Panc1 (cell line): ENCODE measurements around the gene TGM1. TPM values are rescaled to one million over a fixed set of nuclear protein-coding genes. Genes with fewer than 3 reads are reported as not detected.

ENCODE experiments used
- ATAC-seq: fragments of 200-7000 bp; cut with Tn5 transposase; 2 replicates; pipeline ENCODE4 v1.9.1; 2020; ENCODE audit warnings: mild to moderate bottlenecking, moderate library complexity
- BruUV-seq: library from RNA; stranded (reverse); fragments of 400-500 nt; replicated peaks from 2 replicates; lab custom pipeline; 2021; lab: Mats Ljungman, UMichigan
- CTCF ChIA-PET: fragments of 300-600 bp; sonication (Branson Sonifier 250); formaldehyde crosslinking; loops from one replicate; lab custom pipeline; 2022; ENCODE audit warnings: antibody characterized with exemption; lab: Charles Lee
- POLR2A ChIA-PET: fragments of 300-600 bp; sonication (Branson Sonifier 250); formaldehyde crosslinking; loops from one replicate; lab custom pipeline; 2022; ENCODE audit warnings: antibody characterized with exemption; lab: Charles Lee
- DNase-seq: peaks from one replicate; pipeline ENCODE4 v3.0.0-alpha.2; 2010; ENCODE audit warnings: low read depth, low spot score
- H3K27ac ChIP-seq: 2 replicates; pipeline ENCODE4 v1.5.1; 2011; ENCODE audit warnings: mild to moderate bottlenecking, low read length, inconsistent platforms
- H3K27me3 ChIP-seq: fragments of 200-500 bp; sonication (Bioruptor generic); 2 replicates; pipeline ENCODE4 v1.6.0; 2014; ENCODE audit warnings: low read length, inconsistent platforms; ENCODE audit not compliant: control insufficient read depth, insufficient read depth
- H3K36me3 ChIP-seq: fragments of 200-500 bp; sonication (Bioruptor generic); 2 replicates; pipeline ENCODE4 v1.5.1; 2014; ENCODE audit warnings: inconsistent platforms, mild to moderate bottlenecking, low read length, moderate library complexity; ENCODE audit not compliant: control insufficient read depth, insufficient read depth
- H3K4me1 ChIP-seq: 2 replicates; pipeline ENCODE4 v1.5.1; 2011; ENCODE audit warnings: inconsistent platforms, mild to moderate bottlenecking, low read length, moderate library complexity; ENCODE audit not compliant: control insufficient read depth, insufficient read depth
- H3K4me3 ChIP-seq, 2 experiments: 2 replicates each; pipeline ENCODE4 v1.5.1; 2011 to 2012; ENCODE audit warnings: low read depth in 2 of 2, low read length in 2 of 2, mild to moderate bottlenecking in 2 of 2, inconsistent platforms in 1 of 2, moderate library complexity in 1 of 2
- H3K9me3 ChIP-seq: fragments of 200-500 bp; sonication (Bioruptor generic); 2 replicates; pipeline ENCODE4 v1.5.1; 2014; ENCODE audit warnings: low read depth, mild to moderate bottlenecking, inconsistent platforms, low read length, moderate library complexity; ENCODE audit not compliant: control insufficient read depth, insufficient read depth
- POLR2AphosphoS5 ChIP-seq: IDR thresholded peaks from 2 replicates; pipeline ENCODE4 v1.6.1; 2012; ENCODE audit warnings: mild to moderate bottlenecking, low read depth, low read length, moderate library complexity
- SIN3A ChIP-seq: IDR thresholded peaks from 2 replicates; pipeline ENCODE4 v1.6.1; 2012; ENCODE audit warnings: low read depth, mild to moderate bottlenecking, low read length, moderate library complexity, borderline replicate concordance; ENCODE audit not compliant: insufficient read depth
- TCF7L2 ChIP-seq: IDR thresholded peaks from 2 replicates; pipeline ENCODE4 v1.6.1; 2011; ENCODE audit warnings: mild to moderate bottlenecking, low read depth, low read length, inconsistent platforms
- in situ Hi-C: cut with HindIII; loops from 2 replicates; pipeline ENCODE4 v1.10.0; 2016; ENCODE audit warnings: low sequenced_read_pairs, low pct_unique_long_range_greater_than_20kb
- intact Hi-C: fragments of 100-400 bp; cut with micrococcal nuclease; formaldehyde crosslinking; loops from one replicate; pipeline ENCODE4 v1.10.0; 2022; ENCODE audit not compliant: unreplicated experiment
- total RNA-seq: library from RNA; stranded (reverse); gene quantifications from one replicate; pipeline ENCODE4 v1.2.1, GENCODE V29; 2021; ENCODE audit not compliant: unreplicated experiment
- TF ChIP-seq, protein P1 (sequence below), 2 experiments: IDR thresholded peaks; 2 replicates each; pipeline ENCODE4 v1.6.1; 2011 to 2012; ENCODE audit warnings: low read depth in 2 of 2, control low read depth in 1 of 2, low read length in 1 of 2, mild to moderate bottlenecking in 1 of 2, moderate library complexity in 1 of 2; ENCODE audit not compliant: insufficient read depth in 1 of 2
- TF ChIP-seq, protein P2 (sequence below): fragments of 450-650 bp; IDR thresholded peaks from 2 replicates; pipeline ENCODE4 v1.5.1; 2017; ENCODE audit warnings: mild to moderate bottlenecking

TGM1 gene
- total RNA-seq, 1 experiment from 2014 or later: 2.3 TPM

DNA sequence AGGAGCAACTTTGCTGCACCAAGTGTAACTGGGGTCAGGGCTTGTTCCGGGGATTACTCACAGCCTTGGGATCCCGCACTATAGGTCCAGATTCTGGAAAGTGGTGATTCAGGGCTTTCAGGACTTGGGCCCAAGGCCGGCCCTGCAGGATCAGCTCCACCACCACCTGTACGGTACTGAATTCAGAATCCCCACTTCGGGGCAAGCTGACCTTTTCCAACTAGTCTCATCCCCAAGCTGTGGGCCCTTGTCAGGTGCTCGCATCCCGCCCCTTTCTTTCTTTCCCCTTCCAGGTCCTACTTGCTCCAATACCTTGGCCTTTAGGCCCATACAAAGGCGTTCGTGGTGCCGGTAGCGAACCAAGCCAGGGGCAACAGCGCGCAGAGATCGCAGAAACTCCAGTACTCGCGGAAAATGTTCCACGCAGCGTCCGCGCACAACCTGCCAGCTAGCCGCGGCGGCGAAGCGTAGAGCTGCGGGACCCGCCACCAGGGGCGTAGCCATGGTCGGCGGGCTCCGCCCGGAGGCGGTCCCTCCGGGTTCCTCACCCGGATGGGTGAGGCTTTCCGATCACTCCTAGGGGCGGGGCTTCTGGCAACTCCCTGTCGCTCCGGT, 21.0 kb downstream of the TGM1 start:
- peaks cover 12% of the 10 kb centered on the region for H3K4me1 ChIP-seq
- H3K27ac ChIP-seq: peak overlapping the region; percentile 93
- peak; percentile 93 for ATAC-seq
- ChIA-PET CTCF (interaction anchor here (0.6 to 2.4 kb wide), 6 partner anchors 29 to 81 kb away, joined by 3 to 8 read pairs (median 4); partner anchors contain the start of genes CHMP4A, DHRS1 and NOP9), POLR2A (interaction anchor here (0.6 to 2.0 kb wide), 5 partner anchors 53 to 201 kb away, joined by 3 to 6 read pairs (median 4); partner anchors contain the start of genes IPO4, NOP9 and SDR39U1)
- TSS peak; percentile 67 for BruUV-seq
- peak overlapping the region; percentile 77 to 91 for H3K4me3 ChIP-seq
- H3K36me3 ChIP-seq: peaks cover 6% of the 10 kb centered on the region; the same call in 1 of the 2 replicates
- DNase-seq: peak; percentile 72
- TF ChIP-seq, protein P1, sequence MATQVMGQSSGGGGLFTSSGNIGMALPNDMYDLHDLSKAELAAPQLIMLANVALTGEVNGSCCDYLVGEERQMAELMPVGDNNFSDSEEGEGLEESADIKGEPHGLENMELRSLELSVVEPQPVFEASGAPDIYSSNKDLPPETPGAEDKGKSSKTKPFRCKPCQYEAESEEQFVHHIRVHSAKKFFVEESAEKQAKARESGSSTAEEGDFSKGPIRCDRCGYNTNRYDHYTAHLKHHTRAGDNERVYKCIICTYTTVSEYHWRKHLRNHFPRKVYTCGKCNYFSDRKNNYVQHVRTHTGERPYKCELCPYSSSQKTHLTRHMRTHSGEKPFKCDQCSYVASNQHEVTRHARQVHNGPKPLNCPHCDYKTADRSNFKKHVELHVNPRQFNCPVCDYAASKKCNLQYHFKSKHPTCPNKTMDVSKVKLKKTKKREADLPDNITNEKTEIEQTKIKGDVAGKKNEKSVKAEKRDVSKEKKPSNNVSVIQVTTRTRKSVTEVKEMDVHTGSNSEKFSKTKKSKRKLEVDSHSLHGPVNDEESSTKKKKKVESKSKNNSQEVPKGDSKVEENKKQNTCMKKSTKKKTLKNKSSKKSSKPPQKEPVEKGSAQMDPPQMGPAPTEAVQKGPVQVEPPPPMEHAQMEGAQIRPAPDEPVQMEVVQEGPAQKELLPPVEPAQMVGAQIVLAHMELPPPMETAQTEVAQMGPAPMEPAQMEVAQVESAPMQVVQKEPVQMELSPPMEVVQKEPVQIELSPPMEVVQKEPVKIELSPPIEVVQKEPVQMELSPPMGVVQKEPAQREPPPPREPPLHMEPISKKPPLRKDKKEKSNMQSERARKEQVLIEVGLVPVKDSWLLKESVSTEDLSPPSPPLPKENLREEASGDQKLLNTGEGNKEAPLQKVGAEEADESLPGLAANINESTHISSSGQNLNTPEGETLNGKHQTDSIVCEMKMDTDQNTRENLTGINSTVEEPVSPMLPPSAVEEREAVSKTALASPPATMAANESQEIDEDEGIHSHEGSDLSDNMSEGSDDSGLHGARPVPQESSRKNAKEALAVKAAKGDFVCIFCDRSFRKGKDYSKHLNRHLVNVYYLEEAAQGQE (IDR thresholded peaks at IDR 0.05; ENCODE audit: insufficient read depth in 1 of 2, low read depth in 2 of 2, low read length in 1 of 2): no peak
- TF ChIP-seq, protein P2, sequence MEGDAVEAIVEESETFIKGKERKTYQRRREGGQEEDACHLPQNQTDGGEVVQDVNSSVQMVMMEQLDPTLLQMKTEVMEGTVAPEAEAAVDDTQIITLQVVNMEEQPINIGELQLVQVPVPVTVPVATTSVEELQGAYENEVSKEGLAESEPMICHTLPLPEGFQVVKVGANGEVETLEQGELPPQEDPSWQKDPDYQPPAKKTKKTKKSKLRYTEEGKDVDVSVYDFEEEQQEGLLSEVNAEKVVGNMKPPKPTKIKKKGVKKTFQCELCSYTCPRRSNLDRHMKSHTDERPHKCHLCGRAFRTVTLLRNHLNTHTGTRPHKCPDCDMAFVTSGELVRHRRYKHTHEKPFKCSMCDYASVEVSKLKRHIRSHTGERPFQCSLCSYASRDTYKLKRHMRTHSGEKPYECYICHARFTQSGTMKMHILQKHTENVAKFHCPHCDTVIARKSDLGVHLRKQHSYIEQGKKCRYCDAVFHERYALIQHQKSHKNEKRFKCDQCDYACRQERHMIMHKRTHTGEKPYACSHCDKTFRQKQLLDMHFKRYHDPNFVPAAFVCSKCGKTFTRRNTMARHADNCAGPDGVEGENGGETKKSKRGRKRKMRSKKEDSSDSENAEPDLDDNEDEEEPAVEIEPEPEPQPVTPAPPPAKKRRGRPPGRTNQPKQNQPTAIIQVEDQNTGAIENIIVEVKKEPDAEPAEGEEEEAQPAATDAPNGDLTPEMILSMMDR: no peak
- TF ChIP-seq POLR2AphosphoS5 (no peak), SIN3A (no peak), TCF7L2 (no peak)
- H3K9me3 ChIP-seq: no peaks in the 10 kb centered on the region
- intact Hi-C loops: no loop called here
- in situ Hi-C loops: no loop called here
- H3K27me3 ChIP-seq: no peaks in the 10 kb centered on the region

DNA sequence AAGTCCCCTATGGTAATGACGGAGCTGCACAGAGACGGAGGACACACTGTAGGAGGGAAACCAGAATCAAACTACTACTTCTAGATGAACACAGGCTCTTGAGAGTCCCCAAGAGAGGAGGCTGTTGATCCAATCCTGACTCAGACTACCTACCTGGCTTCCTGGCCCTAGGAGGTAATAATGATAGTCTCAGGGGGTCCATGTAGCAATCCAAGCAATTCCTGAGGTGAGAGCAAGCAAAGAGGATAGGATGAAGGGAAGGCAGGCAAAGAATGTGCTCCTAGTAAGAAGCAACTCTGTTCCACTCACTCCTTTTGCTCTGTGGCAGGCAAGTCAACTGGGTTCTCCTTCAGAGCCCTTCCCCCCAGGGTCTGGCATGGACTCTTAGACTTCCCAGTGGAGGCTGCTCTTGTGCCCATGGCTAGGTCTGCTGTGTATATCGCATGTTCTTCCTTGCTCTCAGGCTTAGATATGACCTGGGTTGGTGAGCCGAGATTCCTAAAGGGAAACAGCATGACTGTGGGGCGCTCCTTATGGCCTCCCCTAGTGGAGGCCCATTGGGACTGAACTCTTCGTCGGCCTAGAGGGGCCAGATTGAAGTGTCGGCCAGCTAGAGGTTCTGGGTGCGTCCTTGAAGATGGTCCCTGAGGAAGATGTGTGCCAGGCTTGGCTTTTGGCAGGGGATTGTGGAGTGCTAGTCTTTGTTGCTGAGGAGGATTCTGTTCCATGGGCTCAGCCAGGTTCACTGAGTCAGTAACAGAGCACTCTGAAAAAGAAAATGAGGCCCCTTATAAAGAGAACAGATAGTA, 22.7 kb downstream of the TGM1 start:
- no peak overlapping the region for H3K27ac ChIP-seq
- H3K27me3 ChIP-seq: no peaks in the 10 kb centered on the region
- intact Hi-C loops (no loop called here), in situ Hi-C loops (no loop called here)
- CTCF ChIA-PET: no interaction called here
- peaks cover 6% of the 10 kb centered on the region; the same call in 1 of the 2 replicates for H3K36me3 ChIP-seq
- no peak for TF ChIP-seq SIN3A
- TF ChIP-seq, protein P1 (IDR thresholded peaks at IDR 0.05; ENCODE audit: insufficient read depth in 1 of 2, low read depth in 2 of 2, low read length in 1 of 2): no peak
- TF ChIP-seq, protein P2: no peak
- TF ChIP-seq POLR2AphosphoS5: no peak
- TF ChIP-seq TCF7L2: no peak
- no peak for DNase-seq
- no peaks in the 10 kb centered on the region for H3K9me3 ChIP-seq
- POLR2A ChIA-PET: interaction anchor here (0.5 kb wide), 1 partner anchor 26 kb away, joined by 9 read pairs; no protein-coding TSS in a partner anchor
- peaks cover 12% of the 10 kb centered on the region for H3K4me1 ChIP-seq
- no peak for ATAC-seq
- BruUV-seq: no TSS peak
- no peak overlapping the region for H3K4me3 ChIP-seq
